A549 (cell line): Measurements from ENCODE around the gene MOB2.

Source experiments
- CHD2 ChIP-seq: fragments of 150-350 bp; IDR thresholded peaks from 2 replicates; pipeline ENCODE4 v1.6.1; 2014; ENCODE audit warnings: low read length; ENCODE audit not compliant: partially characterized antibody
- JUN ChIP-seq, 2 experiments: fragments of >200 bp; sonication (Bioruptor Twin); formaldehyde crosslinking; IDR thresholded peaks; 2 replicates in 1 of 2; 3 replicates in 1 of 2; pipeline ENCODE4 v1.6.1; 2016 to 2017
- MAFK ChIP-seq: fragments of 450-650 bp; IDR thresholded peaks from 2 replicates; pipeline ENCODE4 v1.6.1; 2014; ENCODE audit not compliant: partially characterized antibody
- MAZ ChIP-seq: fragments of 150-350 bp; IDR thresholded peaks from 2 replicates; pipeline ENCODE4 v1.6.1; 2014; ENCODE audit warnings: antibody characterized with exemption, low read depth, low read length, borderline replicate concordance
- RAD21 ChIP-seq, 2 experiments: fragments of >200 bp in 1 of 2; sonication (Bioruptor Twin) in 1 of 2; formaldehyde crosslinking in 1 of 2; IDR thresholded peaks in 1 of 2; conservative IDR thresholded peaks in 1 of 2; 2 replicates in 1 of 2; 3 replicates in 1 of 2; pipeline ENCODE4 v1.6.1; 2012 to 2018; ENCODE audit warnings: inconsistent platforms in 1 of 2
- RFX5 ChIP-seq: fragments of 450-650 bp; IDR thresholded peaks from 2 replicates; pipeline ENCODE4 v1.7.1; 2014; ENCODE audit warnings: antibody characterized with exemption, mild to moderate bottlenecking, moderate library complexity
- ZC3H11A ChIP-seq: fragments of 450-650 bp; IDR thresholded peaks from 2 replicates; pipeline ENCODE4 v1.6.1; 2014; ENCODE audit warnings: antibody characterized with exemption, mild to moderate bottlenecking
- ZFP36 ChIP-seq: fragments of 450-650 bp; IDR thresholded peaks from 2 replicates; pipeline ENCODE4 v1.6.1; 2014; ENCODE audit warnings: borderline replicate concordance; ENCODE audit not compliant: partially characterized antibody
- TF ChIP-seq, protein P1 (sequence below): fragments of >200 bp; sonication (Bioruptor Twin); formaldehyde crosslinking; IDR thresholded peaks from 3 replicates; pipeline ENCODE4 v1.5.1; 2016
- TF ChIP-seq, protein P2 (sequence below): fragments of 200-600 bp; sonication (generic); IDR thresholded peaks from 2 replicates; pipeline ENCODE4 v1.6.1; 2016; ENCODE audit warnings: antibody characterized with exemption, mild to moderate bottlenecking, moderate library complexity
- TF ChIP-seq, protein P3 (sequence below): fragments of 250-450 bp; sonication (Bioruptor Pico); IDR thresholded peaks from 2 replicates; pipeline ENCODE4 v1.5.0; 2021; ENCODE audit warnings: mild to moderate bottlenecking, moderate library complexity, borderline replicate concordance
- TF ChIP-seq, protein P4 (sequence below): IDR thresholded peaks from 2 replicates; pipeline ENCODE4 v1.6.1; 2012
- TF ChIP-seq, protein P5 (sequence below): IDR thresholded peaks from 2 replicates; pipeline ENCODE4 v1.6.1; 2012

DNA sequence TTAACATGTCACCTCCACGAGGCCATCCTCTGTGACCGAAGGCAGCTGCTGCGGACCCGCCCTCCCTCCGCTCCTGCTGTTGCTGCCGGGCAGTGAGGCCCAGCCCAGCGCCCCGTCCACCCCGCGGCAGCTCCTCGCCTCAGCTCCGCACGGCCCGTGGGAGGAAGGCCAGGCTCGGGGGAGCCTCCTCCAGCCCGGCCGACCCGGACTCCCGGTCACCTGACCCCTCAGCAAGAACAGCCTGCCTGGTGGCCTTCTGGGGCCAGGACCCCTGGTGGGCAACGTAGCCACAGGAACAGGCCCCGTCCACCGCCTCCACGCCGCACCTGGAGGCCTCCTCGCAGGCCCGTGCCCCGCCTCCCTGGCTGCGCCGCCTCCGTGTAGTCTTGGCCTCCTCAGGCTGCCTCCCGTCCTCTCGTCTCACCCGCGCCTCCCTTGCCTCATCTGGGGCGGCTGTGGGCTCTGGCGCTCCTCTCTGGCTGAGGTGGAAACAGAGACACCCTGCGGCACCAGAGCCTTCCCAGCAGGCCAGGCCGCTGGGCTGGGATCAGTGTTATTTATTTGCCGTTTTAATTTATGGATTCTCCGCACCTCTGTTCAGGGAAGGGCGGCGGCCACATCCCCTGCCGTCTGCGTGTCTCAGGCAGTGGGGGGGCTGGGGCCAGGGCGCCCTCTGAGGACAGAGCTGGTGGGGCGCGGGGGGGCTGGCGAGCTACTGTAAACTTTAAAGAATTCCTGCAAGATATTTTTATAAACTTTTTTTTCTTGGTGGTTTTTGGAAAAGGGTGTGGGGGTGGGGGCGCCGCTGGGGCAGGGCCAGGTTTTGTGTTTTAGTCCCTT is 25.4 kb downstream of the MOB2 start:
- TF ChIP-seq, protein P1, sequence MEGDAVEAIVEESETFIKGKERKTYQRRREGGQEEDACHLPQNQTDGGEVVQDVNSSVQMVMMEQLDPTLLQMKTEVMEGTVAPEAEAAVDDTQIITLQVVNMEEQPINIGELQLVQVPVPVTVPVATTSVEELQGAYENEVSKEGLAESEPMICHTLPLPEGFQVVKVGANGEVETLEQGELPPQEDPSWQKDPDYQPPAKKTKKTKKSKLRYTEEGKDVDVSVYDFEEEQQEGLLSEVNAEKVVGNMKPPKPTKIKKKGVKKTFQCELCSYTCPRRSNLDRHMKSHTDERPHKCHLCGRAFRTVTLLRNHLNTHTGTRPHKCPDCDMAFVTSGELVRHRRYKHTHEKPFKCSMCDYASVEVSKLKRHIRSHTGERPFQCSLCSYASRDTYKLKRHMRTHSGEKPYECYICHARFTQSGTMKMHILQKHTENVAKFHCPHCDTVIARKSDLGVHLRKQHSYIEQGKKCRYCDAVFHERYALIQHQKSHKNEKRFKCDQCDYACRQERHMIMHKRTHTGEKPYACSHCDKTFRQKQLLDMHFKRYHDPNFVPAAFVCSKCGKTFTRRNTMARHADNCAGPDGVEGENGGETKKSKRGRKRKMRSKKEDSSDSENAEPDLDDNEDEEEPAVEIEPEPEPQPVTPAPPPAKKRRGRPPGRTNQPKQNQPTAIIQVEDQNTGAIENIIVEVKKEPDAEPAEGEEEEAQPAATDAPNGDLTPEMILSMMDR = no peak
- TF ChIP-seq, protein P2, sequence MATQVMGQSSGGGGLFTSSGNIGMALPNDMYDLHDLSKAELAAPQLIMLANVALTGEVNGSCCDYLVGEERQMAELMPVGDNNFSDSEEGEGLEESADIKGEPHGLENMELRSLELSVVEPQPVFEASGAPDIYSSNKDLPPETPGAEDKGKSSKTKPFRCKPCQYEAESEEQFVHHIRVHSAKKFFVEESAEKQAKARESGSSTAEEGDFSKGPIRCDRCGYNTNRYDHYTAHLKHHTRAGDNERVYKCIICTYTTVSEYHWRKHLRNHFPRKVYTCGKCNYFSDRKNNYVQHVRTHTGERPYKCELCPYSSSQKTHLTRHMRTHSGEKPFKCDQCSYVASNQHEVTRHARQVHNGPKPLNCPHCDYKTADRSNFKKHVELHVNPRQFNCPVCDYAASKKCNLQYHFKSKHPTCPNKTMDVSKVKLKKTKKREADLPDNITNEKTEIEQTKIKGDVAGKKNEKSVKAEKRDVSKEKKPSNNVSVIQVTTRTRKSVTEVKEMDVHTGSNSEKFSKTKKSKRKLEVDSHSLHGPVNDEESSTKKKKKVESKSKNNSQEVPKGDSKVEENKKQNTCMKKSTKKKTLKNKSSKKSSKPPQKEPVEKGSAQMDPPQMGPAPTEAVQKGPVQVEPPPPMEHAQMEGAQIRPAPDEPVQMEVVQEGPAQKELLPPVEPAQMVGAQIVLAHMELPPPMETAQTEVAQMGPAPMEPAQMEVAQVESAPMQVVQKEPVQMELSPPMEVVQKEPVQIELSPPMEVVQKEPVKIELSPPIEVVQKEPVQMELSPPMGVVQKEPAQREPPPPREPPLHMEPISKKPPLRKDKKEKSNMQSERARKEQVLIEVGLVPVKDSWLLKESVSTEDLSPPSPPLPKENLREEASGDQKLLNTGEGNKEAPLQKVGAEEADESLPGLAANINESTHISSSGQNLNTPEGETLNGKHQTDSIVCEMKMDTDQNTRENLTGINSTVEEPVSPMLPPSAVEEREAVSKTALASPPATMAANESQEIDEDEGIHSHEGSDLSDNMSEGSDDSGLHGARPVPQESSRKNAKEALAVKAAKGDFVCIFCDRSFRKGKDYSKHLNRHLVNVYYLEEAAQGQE = no peak
- TF ChIP-seq RAD21 (conservative IDR thresholded peaks at IDR 0.05 in 1 of 2, IDR thresholded peaks at IDR 0.05 in 1 of 2) = no peak
- no peak for TF ChIP-seq ZFP36
- TF ChIP-seq MAFK = no peak
- TF ChIP-seq JUN (IDR thresholded peaks at IDR 0.05) = no peak
- TF ChIP-seq, protein P3, sequence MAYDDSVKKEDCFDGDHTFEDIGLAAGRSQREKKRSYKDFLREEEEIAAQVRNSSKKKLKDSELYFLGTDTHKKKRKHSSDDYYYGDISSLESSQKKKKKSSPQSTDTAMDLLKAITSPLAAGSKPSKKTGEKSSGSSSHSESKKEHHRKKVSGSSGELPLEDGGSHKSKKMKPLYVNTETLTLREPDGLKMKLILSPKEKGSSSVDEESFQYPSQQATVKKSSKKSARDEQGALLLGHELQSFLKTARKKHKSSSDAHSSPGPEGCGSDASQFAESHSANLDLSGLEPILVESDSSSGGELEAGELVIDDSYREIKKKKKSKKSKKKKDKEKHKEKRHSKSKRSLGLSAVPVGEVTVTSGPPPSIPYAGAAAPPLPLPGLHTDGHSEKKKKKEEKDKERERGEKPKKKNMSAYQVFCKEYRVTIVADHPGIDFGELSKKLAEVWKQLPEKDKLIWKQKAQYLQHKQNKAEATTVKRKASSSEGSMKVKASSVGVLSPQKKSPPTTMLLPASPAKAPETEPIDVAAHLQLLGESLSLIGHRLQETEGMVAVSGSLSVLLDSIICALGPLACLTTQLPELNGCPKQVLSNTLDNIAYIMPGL (CRISPR knock-in tag) = no peak
- TF ChIP-seq MAZ = no peak
- no peak for TF ChIP-seq RFX5
- TF ChIP-seq, protein P4, sequence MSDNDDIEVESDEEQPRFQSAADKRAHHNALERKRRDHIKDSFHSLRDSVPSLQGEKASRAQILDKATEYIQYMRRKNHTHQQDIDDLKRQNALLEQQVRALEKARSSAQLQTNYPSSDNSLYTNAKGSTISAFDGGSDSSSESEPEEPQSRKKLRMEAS = no peak
- TF ChIP-seq, protein P5, sequence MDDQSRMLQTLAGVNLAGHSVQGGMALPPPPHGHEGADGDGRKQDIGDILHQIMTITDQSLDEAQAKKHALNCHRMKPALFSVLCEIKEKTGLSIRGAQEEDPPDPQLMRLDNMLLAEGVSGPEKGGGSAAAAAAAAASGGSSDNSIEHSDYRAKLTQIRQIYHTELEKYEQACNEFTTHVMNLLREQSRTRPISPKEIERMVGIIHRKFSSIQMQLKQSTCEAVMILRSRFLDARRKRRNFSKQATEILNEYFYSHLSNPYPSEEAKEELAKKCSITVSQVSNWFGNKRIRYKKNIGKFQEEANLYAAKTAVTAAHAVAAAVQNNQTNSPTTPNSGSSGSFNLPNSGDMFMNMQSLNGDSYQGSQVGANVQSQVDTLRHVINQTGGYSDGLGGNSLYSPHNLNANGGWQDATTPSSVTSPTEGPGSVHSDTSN = no peak
- TF ChIP-seq ZC3H11A = no peak
- no peak for TF ChIP-seq CHD2
